ENCODE data around the gene OR10T2.

- TF ChIP-seq CTCF (conservative IDR thresholded peaks at IDR 0.05): no peak
- TF ChIP-seq EZH2 (IDR thresholded peaks at IDR 0.05; ENCODE audit: low read depth): no peak
These were observed 26.9 kb upstream of the OR10T2 start, which contains the start of gene OR10K2 for GRCh38 chr1:158426137-158426536.
